NCI-H526 treated with DMSO at 0.1 percent for 48 hours (cell line): ENCODE data around the gene TSC2.
"Not testable (repeated sequence)": the region's sequence is repeated elsewhere in the genome, so short reads cannot be mapped to it uniquely, and the experiment has no call there.

Source experiments
- DNase-seq: peaks from one replicate; lab custom pipeline; 2025; lab: John Stamatoyannopoulos, UW

TSC2 gene

GRCh38 chr16:2009791-2010510 lies 37.8 kb upstream of the TSC2 start, which contains the start of gene ZNF598:
Gene ZNF598 (minus strand): TSS chr16:2009821.
- DNase-seq = peak; percentile 40

- DNase-seq = not testable (repeated sequence)
Measured at GRCh38 chr16:2011726-2012125, 36.1 kb upstream of the TSC2 start.

- DNase-seq = no peak
Measured at GRCh38 chr16:2013527-2013926, 34.3 kb upstream of the TSC2 start.

- no peak for DNase-seq
Measured at GRCh38 chr16:2015117-2015946, 32.5 kb upstream of the TSC2 start.

GRCh38 chr16:2015947-2016208 lies 31.9 kb upstream of the TSC2 start:
- no peak for DNase-seq

GRCh38 chr16:2016407-2016922 lies 31.3 kb upstream of the TSC2 start:
- DNase-seq = no peak

- DNase-seq = no peak
Measured at GRCh38 chr16:2019518-2019920, 28.3 kb upstream of the TSC2 start, which contains the start of gene NPW. Gene NPW (plus strand): TSS chr16:2019785.

GRCh38 chr16:2019921-2020831 lies 27.6 kb upstream of the TSC2 start:
- DNase-seq = no peak

GRCh38 chr16:2022723-2023091 lies 25.1 kb upstream of the TSC2 start:
- DNase-seq = no peak

- DNase-seq = peak; percentile 45
Measured at GRCh38 chr16:2023092-2024031, 24.4 kb upstream of the TSC2 start.

GRCh38 chr16:2024032-2024420 lies 23.8 kb upstream of the TSC2 start:
- DNase-seq = no peak

GRCh38 chr16:2025251-2025650 lies 22.5 kb upstream of the TSC2 start:
- no peak for DNase-seq

- no peak for DNase-seq
Measured at GRCh38 chr16:2025878-2026460, 21.8 kb upstream of the TSC2 start.

GRCh38 chr16:2026461-2027023 lies 21.2 kb upstream of the TSC2 start, which contains the start of gene NHERF2:
Gene NHERF2 (plus strand): TSS chr16:2026902. CDS start chr16:2027006, 104 bp downstream.
- DNase-seq = no peak

GRCh38 chr16:2027024-2028010 lies 20.5 kb upstream of the TSC2 start:
- DNase-seq = no peak

GRCh38 chr16:2028146-2028545 lies 19.6 kb upstream of the TSC2 start:
- no peak for DNase-seq

GRCh38 chr16:2028620-2029220 lies 19.1 kb upstream of the TSC2 start:
- DNase-seq = no peak

- DNase-seq = no peak
Measured at GRCh38 chr16:2029350-2029749, 18.4 kb upstream of the TSC2 start.

- DNase-seq = no peak
Measured at GRCh38 chr16:2030036-2030435, 17.7 kb upstream of the TSC2 start.
